Stimulated activated CD8-positive, alpha-beta memory T cell treated with anti-CD3 and anti-CD28 coated beads, Interleukin-4, amount 100 ng/mL, for 24 hours (primary cell): ENCODE data around the gene PER2.

Source experiments
- DNase-seq: peaks from one replicate; pipeline ENCODE4 v3.0.0-alpha.2; 2020; ENCODE audit warnings: low read depth

The PER2 gene

DNA sequence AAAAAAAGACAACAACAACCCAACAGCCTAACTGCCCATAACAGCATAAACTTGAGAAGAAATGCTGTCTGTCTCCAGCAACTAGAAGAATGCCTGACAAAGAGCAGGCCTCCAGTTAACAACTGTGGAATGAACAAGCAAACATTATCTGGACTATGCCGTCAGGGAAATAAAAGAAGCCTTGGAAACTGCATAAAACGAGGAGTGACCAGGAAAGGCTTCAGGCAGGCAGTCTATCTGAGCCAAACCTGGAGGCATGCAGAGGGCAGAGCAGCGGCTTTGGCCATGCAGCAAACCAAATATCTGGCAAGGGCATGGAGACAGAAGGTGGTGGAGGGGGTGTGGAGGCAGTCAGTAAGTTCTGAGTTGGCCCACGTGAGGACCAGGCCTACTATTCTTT, 59.7 kb downstream of the PER2 start:
- DNase-seq = no peak

DNA sequence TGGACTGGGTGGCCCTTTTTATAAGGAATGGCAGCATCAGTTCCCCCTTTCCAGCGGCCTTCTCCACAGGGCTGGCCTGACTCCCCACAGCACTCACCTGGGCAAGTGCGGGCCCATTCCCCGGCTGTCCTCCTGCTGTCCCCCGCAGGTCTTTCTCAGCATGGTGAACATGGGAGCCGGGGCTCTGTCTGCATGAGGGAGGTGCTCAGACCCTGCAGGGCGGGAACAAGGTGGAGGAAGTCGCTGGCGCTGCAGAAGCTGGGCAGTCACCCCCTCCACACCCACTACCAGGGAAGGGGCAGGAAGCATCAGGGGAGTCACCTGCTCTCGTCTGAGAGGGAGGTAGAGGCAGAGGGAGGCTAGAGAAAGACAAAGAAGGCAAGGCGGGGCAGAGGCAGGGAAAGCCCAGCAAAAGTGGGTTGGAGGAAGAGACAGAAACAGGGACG, 60.8 kb downstream of the PER2 start:
- no peak for DNase-seq

DNA sequence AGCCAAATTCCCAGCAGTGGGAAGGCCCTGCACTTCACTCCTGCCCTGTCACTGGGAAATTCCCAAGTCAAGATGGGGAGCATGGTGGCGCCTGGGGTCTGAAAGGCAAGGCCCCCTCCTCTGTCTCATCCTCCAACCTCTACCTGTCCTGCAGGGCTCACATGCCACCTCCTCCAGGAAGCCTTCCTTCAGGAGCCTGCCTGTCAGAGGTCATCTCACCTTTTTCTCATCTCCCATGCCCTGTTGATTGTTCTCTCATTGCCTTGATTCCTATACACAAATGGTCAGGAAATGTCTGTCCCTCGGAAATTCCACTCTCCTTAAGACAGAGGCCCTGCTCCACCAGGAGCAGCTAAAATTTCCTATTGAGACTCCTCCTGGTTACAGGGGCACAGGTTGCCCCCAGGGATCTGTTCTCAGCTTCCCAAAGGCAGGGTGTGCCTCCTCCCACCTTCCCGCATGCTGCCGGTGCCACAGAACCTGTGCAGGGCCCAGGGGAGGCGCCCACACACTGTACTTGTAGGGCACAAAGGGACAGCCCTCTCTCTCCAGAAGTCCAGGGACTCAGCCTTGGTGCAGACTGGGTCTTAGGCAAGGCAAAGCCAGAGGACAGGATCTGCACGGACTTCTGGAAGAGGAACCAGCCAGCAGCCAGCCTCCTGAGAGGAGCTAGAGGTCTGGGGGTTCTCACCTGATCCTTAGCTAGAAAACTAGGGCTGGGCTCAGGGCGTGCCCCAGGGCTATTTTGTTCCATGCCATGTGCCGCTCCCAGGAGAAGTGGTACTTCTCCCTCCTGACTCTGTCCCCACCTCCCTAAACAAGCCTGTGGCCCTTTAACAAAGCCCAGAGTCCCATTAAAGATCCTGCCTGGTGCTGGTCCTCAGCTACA, 61.5 kb downstream of the PER2 start:
- no peak for DNase-seq

DNA sequence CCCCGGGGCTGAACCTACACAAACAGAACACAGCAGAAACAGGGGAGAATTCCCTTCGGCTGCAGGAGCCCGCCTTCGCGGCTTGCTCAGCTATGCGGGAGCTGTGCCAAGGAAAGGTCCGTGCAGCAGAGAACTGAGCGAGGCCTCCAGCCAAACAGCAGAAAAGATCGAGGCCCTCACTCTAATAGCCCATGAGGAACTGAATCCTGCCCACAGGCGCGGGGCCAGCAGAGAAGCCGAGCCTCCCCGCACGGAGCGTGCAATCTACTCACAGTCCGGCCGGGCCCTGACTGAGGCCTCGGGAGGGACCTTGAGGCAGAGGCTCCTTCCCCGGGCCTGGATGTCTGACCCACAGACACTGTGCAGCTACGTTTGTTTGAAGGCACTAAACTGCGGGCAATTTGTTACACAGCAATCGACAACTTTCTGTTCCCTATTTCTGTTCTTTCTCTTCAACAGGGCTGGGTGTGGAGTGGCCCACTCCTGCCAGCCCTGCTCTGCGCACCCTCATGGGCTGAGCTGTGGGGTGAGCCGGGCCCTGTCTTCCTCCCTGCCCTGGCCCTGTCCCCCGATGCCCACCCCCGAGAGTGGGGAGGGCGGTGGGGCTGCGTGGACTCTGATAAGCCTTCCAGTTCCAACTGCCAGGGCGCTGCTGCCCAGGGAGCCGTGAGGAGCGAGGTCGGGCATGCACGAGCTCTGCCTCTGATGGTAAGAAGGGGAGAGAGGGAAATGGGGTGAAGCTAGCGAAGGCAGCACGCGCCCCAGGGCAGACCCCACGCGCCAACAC, 62.3 kb downstream of the PER2 start:
- DNase-seq = no peak

DNA sequence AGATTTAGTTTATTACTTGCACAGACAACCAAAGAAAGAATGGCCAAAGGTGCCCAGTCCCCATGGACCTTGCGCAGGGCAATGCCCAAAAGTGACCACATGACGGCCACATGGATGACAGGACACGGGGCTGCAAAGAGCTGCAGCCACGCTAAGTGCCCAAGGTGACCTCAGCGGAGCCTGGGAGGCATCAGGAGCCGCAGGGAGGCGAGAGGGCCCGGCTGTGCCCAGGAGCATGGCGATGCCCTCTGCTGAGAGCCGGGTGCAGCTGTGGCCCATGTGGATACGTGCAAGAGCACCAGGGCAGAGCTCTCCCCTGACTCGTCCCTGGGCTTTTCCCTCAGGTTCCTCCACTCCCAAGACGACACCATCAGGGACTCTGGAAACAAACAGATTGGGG, 63.3 kb downstream of the PER2 start:
- no peak for DNase-seq

DNA sequence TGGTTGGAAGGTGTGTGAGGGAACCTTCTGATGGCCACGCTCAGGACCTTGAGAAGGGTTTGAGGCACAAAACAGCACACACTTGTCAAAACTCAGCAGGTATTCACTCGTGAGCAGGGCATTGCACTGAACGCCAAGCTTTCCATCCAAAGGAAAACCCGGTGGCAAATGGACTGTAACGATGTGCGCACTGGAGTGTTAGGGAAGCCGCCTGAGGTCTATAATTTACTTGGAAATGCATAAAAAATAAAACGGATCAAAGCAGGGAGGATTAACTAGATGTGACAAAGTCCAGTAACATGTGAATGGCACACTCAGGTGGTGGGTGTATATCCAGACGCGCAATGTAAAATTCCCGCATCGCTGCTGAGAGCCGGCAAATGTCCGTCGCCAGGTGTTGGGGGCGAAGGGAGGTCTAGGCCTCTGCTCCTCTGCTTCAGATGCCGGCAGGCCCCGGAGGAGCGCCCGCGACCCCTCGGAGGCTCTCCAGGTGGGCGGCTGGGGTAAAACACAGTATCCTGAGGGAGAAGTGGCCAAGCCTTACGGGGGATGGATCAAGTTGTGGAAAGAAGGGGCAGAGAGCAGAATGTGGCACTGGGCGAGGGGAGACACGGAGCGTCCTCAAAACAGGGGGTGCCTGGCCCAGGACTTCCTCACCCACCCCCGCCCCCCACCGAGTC, 63.9 kb downstream of the PER2 start:
- no peak for DNase-seq

DNA sequence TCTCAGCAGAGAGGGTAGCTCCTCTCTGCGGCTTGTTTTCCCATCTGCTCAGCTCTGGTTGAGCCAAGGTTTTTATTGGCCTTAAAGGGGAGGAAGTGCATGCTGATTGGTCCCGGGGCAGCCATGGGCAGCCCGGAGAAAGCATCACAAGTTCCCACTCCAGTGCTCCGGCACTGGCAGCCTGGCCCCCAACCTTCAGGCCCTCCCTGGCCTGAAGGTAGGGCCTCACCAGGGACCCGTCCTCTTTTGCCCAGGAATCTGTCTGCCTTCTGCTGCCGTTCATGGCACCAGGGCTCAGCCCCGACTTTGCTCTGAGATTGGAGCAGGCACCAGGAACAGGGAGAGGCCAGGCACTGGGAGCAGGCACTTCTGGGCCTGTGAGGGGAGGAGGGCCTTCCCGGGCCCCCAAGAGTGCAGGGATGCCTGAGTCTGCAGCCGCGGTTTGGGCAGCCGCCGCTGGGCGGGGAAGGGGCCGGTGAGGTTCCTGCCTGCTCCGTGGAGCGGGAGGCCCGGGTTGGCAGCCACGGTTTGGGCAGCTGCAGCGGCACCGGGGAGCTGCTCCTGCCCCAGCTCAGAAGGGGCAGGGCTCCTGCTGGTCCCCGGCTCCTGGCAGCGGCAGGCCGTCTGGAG, 67.4 kb downstream of the PER2 start:
- no peak for DNase-seq

DNA sequence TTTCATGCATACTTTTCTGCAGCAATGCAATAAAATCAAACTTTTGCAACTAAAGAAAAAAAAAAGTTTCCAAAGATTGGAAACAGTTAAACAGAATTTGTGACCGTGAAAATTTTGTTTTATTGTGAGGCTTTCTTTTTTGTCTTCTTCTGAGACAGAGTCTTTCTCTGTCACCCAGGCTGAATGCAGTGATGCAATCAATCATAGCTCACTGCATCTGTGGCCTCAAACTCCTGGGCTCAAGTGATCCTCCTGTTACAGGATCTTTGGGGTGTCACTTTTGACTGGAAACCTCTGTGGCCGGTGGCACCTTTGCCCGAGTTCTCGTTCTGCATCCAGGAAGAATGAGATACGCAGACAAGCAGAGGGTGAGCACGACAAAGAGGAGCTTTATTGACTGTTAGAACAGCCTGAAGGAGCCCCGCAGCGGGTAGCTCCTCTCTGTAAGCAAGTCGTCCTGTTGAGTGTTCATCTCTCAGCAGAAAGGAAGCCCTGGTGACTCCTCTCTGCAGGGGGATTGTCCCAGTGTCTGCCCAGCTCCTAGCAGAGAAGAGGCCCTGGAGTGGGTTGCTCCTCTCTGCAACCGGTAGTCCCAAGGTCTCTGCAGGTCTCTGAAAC, 68.0 kb downstream of the PER2 start:
- DNase-seq = no peak

DNA sequence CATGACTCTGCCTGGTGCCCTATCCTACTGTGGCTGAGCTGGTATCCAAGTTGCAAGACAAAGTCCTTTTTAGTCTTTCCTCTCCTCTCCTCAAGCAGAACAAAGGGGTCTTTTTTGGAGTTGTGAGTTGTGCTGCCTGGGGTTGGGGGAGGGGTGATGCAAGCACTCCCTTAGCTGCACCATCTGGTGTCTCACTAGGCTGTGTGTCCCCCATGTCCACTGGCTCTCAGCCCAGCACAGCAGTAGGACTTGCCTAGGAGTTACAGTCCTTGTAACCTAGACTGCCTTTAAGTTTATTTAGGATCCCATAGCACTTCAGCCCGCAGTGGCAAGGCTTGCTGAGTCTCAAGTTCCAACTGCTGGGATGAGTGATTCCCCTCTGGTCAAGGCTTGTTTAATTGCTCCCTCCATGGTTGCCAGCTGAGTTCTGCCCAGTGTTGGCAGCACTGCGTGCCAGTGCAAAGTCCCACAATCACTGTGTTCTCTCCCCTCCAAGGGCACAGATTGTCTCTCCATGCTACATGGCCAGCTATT, 71.7 kb downstream of the PER2 start:
- DNase-seq = no peak

DNA sequence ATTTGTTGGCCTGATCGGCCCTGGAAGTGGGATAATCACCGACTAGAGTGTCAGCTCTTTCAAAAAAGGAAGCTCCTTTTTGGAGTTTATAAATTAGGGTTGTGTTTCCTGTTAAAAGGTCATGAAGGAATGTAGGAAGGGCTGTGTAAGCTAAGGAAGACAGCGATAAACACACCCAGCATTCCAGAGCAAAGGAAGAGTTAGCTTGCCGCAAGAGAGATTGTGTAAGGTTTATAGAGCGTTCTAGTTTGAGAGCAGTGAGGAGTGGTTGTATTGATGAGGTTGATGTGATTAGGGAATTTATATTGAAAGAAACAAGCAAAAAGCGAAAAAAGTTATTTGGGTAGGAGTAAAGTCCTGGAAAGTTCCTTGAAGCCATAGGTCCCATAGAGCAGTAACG, 81.4 kb downstream of the PER2 start:
- DNase-seq = no peak

DNA sequence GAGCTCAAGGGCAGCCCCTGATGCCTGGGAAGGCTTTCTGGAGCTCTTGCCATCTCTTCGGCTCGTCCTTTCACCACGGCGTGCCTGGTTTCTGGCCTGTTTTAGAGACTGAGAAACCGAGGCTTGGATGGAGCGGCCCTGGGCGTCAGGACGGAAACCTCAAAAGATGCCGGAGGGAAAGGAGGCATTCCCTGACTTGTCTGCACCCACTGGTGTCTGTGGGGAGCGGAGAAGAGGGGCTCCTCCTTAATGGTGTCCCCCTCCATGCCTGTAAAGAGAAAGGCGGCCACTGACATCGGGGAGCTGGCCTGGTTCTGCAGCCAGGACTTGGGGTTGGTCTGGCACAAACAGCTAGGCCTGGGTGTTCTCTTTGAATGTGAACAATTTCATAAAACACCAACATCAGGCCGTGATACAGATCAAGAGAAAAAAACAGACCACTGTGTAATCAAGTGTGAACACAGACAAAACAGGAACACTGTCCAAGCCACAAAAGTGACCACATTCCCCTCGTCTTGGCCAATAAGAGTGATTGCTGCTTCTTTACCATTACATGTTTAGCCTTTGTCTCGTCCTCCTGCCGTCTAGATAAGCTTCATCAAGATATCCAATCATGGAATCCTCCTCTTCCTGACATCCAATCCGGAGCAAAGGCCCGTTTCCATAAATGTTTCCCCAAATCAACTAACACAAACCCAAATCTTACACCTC, 84.3 kb downstream of the PER2 start:
- no peak for DNase-seq

DNA sequence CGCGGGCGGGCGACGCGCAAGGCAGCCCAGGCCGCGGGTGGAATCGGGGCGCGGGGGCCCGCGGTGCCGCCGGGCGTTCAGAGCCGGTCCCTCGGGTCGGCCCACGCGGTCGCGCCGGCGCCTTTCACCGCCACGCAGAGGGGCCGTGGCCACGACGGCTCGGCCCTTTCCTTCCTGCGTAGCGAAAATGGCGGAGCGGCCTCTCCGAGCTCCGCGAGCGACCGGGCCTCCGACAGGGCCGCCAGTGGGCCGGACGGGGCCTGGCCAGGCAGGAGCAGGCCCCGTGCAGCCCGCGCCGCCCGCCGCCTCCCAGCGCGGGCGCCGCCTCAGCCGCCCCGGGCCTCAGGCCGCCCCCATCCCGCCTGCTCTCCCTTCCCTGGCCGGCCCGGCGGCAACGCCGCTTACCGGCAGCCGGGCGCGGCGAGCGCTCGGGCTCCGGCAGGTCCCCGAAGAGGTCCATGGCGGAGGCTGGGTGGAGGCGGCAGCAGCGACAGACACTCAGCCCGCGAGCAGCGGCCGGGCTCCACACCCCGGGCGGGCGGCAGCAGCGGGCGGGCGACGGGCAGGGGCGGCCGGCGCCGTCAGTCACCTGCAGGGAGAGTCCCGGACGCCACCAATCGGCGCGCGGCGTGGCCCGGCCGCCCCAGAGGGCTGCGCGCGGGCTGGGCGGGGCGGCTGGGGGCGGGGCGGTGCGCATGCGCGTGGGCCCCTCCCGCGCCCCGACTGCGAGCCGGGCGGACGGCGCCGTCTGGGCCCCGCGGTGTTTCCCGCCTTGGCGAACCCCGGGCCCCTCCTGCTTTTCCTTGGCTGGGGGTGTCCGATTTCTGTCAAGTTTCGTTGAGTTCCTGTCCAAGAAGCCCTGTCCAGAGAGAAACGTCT, 85.1 kb downstream of the PER2 start, which contains the start of gene ILKAP:
TSS of gene ILKAP (minus strand) at position 602 of the 879 bp plus-strand sequence. CDS start at position 460, 142 bp downstream.
- peak; percentile 86 for DNase-seq

DNA sequence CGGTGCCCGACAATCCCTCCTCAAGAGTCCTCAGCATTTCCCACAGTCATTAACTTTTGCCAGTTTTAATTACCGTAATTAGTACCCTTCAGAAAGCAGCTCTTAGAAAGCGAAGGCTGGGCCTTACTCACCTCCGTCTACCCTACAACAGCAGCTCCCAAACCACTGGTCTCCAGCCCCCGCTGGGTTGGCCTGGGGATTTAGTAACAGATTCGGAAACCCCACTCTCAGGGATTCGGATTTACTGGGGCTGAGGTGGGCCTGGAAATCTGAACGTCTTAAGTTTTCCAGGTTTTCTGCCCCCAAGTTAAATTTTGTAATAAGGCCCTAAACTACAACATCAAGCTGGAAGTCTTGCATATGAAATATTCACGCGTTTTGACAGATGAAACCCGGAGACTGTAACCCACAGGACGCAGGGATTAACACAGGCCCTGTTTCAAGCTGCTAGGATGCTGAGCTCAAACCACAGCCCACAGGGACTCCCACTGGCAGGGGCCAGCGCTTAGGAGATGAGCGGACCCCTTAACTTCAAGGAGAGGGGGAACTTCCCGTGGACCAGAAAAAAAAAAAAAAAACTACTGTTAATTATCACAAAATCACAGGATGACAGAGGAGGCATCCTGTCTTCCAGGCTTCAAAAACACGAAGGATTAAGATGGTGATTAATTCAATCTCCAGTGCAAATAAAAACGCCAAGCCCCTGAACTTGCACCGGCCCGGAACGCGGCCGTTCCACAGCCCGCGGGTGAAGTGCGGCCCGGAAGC, 85.9 kb downstream of the PER2 start:
- peak; percentile 9 for DNase-seq
